CD4-positive, alpha-beta T cell (primary cell): Measurements from ENCODE around the gene DSP. TPM values are rescaled to one million over a fixed set of nuclear protein-coding genes. Genes with fewer than 3 reads are reported as not detected.

Experiments used
- ATAC-seq: fragments of 200-7000 bp; cut with Tn5 transposase; one replicate; pipeline ENCODE4 v1.10.0; 2022; ENCODE audit warnings: mild to moderate bottlenecking; ENCODE audit not compliant: poor library complexity
- CTCF ChIA-PET: fragments of 350-600 bp; sonication (Branson Sonifier 250); formaldehyde crosslinking; loops from one replicate; lab custom pipeline; 2021; ENCODE audit warnings: antibody characterized with exemption, inconsistent platforms; lab: Charles Lee
- POLR2A ChIA-PET: fragments of 350-600 bp; sonication (Branson Sonifier 250); formaldehyde crosslinking; loops from one replicate; lab custom pipeline; 2021; ENCODE audit warnings: antibody characterized with exemption, inconsistent platforms; lab: Charles Lee
- DNase-seq, 14 experiments: peaks; one replicate each; pipeline ENCODE4 v3.0.0-alpha.2; 2013 to 2020; ENCODE audit warnings: mixed read lengths in 2 of 14
- H3K27ac ChIP-seq, 2 donors: one replicate each; pipeline versions ENCODE4 v1.5.1 to v1.7.0; 2013; ENCODE audit warnings: low read length in 2 of 2, low read depth in 1 of 2, mild to moderate bottlenecking in 1 of 2
- H3K27me3 ChIP-seq, 2 experiments: 1 replicate in 1 of 2; 2 replicates in 1 of 2; pipeline versions ENCODE4 v1.6.1 to v1.7.0; 2013; ENCODE audit warnings: low read length in 2 of 2, control low read depth in 1 of 2, mild to moderate bottlenecking in 1 of 2, moderate library complexity in 1 of 2; ENCODE audit not compliant: insufficient read depth in 2 of 2, control insufficient read depth in 1 of 2
- H3K36me3 ChIP-seq: one replicate; pipeline ENCODE4 v1.6.1; 2013; ENCODE audit warnings: low read length, control low read depth; ENCODE audit not compliant: insufficient read depth
- H3K4me1 ChIP-seq: one replicate; pipeline ENCODE4 v1.6.1; 2013; ENCODE audit warnings: low read length, control low read depth; ENCODE audit not compliant: insufficient read depth
- H3K4me3 ChIP-seq: one replicate; pipeline ENCODE4 v1.5.1; 2013; ENCODE audit warnings: mild to moderate bottlenecking, low read length, moderate library complexity
- H3K9me3 ChIP-seq, 2 experiments: 1 replicate in 1 of 2; 2 replicates in 1 of 2; pipeline versions ENCODE4 v1.6.1 to v1.7.0; 2013; ENCODE audit warnings: low read length in 2 of 2, mild to moderate bottlenecking in 2 of 2, control low read depth in 1 of 2, moderate library complexity in 1 of 2; ENCODE audit not compliant: control insufficient read depth in 1 of 2, insufficient read depth in 1 of 2
- H3K27ac Mint-ChIP-seq: one replicate; pipeline ENCODE4 v1.8.0; 2020; ENCODE audit warnings: mixed read lengths
- H3K27me3 Mint-ChIP-seq: one replicate; pipeline ENCODE4 v1.8.0; 2021; ENCODE audit warnings: mixed read lengths
- H3K36me3 Mint-ChIP-seq: one replicate; pipeline ENCODE4 v1.8.0; 2021; ENCODE audit warnings: low read depth, mixed read lengths
- H3K4me1 Mint-ChIP-seq: one replicate; pipeline ENCODE4 v1.8.0; 2021; ENCODE audit warnings: low read depth, mixed read lengths
- H3K4me3 Mint-ChIP-seq: one replicate; pipeline ENCODE4 v1.8.0; 2020; ENCODE audit warnings: mild to moderate bottlenecking, mixed read lengths
- H3K9me3 Mint-ChIP-seq: one replicate; pipeline ENCODE4 v1.8.0; 2020; ENCODE audit warnings: mixed read lengths
- CTCF ChIP-seq: fragments of 200-600 bp; IDR thresholded peaks from one replicate; pipeline ENCODE4 v1.8.0; 2022; ENCODE audit warnings: antibody characterized with exemption, mild to moderate bottlenecking
- intact Hi-C, 2 experiments: fragments of 100-400 bp; cut with DNase I in 1 of 2; cut with micrococcal nuclease in 1 of 2; formaldehyde crosslinking; loops; one replicate each; pipeline versions ENCODE4 v1.15.1 to v1.9.0; 2023 to 2025; cut with DNase I, micrococcal nuclease
- total RNA-seq, 174 experiments: library from RNA in 2 of 174; stranded (reverse) in 2 of 174; gene quantifications; one replicate each; pipeline ENCODE4 v1.2.3 and lab custom pipeline; 2021 to 2026

The DSP gene
- total RNA-seq, 2 experiments from 2014 or later, result 0.14 TPM; not detected in 1

GRCh38 chr6:7587631-7588100 is 46.2 kb downstream of the DSP start:
- H3K27me3 Mint-ChIP-seq, result peaks cover 4% of the 10 kb centered on the region
- peak overlapping the region; percentile 24 for H3K27ac Mint-ChIP-seq
- ATAC-seq (no peak), DNase-seq (no peak)
- peak overlapping the region; percentile 52 for H3K4me3 Mint-ChIP-seq
- H3K9me3 Mint-ChIP-seq, result no peaks in the 10 kb centered on the region
- no peak overlapping the region for H3K27ac ChIP-seq
- H3K36me3 Mint-ChIP-seq, result peaks cover 18% of the 10 kb centered on the region
- H3K4me1 Mint-ChIP-seq, result peaks cover 40% of the 10 kb centered on the region
- peaks cover 0 to 3% of the 10 kb centered on the region in 2 experiments for H3K9me3 ChIP-seq
- no peaks in the 10 kb centered on the region for H3K36me3 ChIP-seq
- ChIA-PET CTCF (no interaction called here), POLR2A (interaction anchor here (0.6 kb wide), 1 partner anchor 515 kb away, joined by 3 read pairs; the partner anchor contains the start of gene EEF1E1)
- intact Hi-C loops, result loop anchor here in 1 of 2 experiments (5.0 to 10.0 kb wide), 2 partner anchors 327 to 520 kb away; partner anchors contain the start of gene TXNDC5
- no peaks in the 10 kb centered on the region for H3K27me3 ChIP-seq
- no peak overlapping the region for H3K4me3 ChIP-seq
- H3K4me1 ChIP-seq, result peaks cover 14% of the 10 kb centered on the region
- TF ChIP-seq CTCF, result no peak

- ATAC-seq, result no peak
- Mint-ChIP-seq H3K36me3 (peaks cover 25% of the 10 kb centered on the region), H3K4me3 (no peak overlapping the region), H3K27ac (no peak overlapping the region), H3K4me1 (peaks cover 48% of the 10 kb centered on the region), H3K27me3 (no peaks in the 10 kb centered on the region), H3K9me3 (no peaks in the 10 kb centered on the region)
- Histone ChIP-seq H3K36me3 (peaks cover 2% of the 10 kb centered on the region), H3K27ac (no peak overlapping the region), H3K4me3 (no peak overlapping the region), H3K4me1 (peaks cover 15% of the 10 kb centered on the region), H3K27me3 (no peaks in the 10 kb centered on the region), H3K9me3 (peaks cover 0 to 3% of the 10 kb centered on the region in 2 experiments)
- CTCF ChIA-PET, result no interaction called here
- POLR2A ChIA-PET, result no interaction called here
- TF ChIP-seq CTCF, result no peak
- intact Hi-C loops, result loop anchor here in 1 of 2 experiments (5.0 to 10.0 kb wide), 2 partner anchors 326 to 519 kb away; partner anchors contain the start of gene TXNDC5
- DNase-seq, result no peak
Measured at GRCh38 chr6:7588506-7588905, 47.0 kb downstream of the DSP start.

GRCh38 chr6:7589221-7589620 is 47.8 kb downstream of the DSP start:
- Mint-ChIP-seq H3K27ac (peak overlapping the region; percentile 91), H3K27me3 (no peaks in the 10 kb centered on the region), H3K4me1 (peaks cover 48% of the 10 kb centered on the region), H3K36me3 (peaks cover 27% of the 10 kb centered on the region), H3K9me3 (no peaks in the 10 kb centered on the region), H3K4me3 (peak overlapping the region; percentile 100)
- Histone ChIP-seq H3K27ac (no peak overlapping the region), H3K36me3 (peaks cover 6% of the 10 kb centered on the region), H3K4me1 (peaks cover 15% of the 10 kb centered on the region), H3K4me3 (peak overlapping the region; percentile 96), H3K9me3 (peaks cover 0 to 3% of the 10 kb centered on the region in 2 experiments), H3K27me3 (no peaks in the 10 kb centered on the region)
- ATAC-seq, result no peak
- TF ChIP-seq CTCF, result no peak
- ChIA-PET CTCF (no interaction called here), POLR2A (interaction anchor here (0.7 to 1.4 kb wide), 5 partner anchors 11 to 931 kb away, joined by 3 to 6 read pairs (median 4); partner anchors contain the start of genes BLOC1S5 and SSR1)
- DNase-seq, result no peak
- intact Hi-C loops, result loop anchor here in 1 of 2 experiments (5.0 to 10.0 kb wide), 2 partner anchors 326 to 518 kb away; partner anchors contain the start of gene TXNDC5
